SU-DHL-6 (cell line): Measurements from ENCODE around the gene HOXA10.

Experiments used
- EZH2phosphoT487 ChIP-seq: fragments of 200-600 bp; sonication (generic), shearing (Covaris generic); conservative IDR thresholded peaks from 2 replicates; pipeline ENCODE4 v1.6.1; 2018; ENCODE audit warnings: mild to moderate bottlenecking, antibody characterized with exemption, low read length, moderate library complexity, mixed read lengths
- TF ChIP-seq, protein P1 (sequence below): fragments of 200-600 bp; sonication (generic); IDR thresholded peaks from one replicate; pipeline ENCODE4 v1.5.1; 2017; ENCODE audit warnings: antibody characterized with exemption, mild to moderate bottlenecking, low read length, moderate library complexity; ENCODE audit not compliant: insufficient read depth, poor library complexity, severe bottlenecking

DNA sequence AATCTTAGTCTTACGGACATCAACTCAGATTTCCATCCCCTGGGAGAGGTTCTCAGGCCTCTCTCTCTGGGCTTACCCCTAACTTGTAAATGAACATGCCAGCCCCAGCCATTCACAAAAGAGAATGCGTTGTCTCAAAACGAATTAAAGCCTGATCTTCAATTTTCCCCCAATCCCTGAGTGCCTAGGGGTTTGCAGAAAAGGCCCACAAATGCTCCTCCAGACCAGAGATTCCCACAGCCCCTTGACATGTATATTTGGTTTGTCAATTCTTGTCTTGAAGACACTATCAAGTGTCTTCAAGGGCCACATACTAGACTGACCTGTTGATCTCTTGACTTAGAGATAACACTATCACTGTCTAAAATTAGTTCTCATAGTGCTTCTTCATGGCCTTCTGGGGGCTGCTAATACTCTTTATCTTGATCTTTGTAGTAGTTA is 37.7 kb upstream of the HOXA10 start:
- TF ChIP-seq, protein P1, sequence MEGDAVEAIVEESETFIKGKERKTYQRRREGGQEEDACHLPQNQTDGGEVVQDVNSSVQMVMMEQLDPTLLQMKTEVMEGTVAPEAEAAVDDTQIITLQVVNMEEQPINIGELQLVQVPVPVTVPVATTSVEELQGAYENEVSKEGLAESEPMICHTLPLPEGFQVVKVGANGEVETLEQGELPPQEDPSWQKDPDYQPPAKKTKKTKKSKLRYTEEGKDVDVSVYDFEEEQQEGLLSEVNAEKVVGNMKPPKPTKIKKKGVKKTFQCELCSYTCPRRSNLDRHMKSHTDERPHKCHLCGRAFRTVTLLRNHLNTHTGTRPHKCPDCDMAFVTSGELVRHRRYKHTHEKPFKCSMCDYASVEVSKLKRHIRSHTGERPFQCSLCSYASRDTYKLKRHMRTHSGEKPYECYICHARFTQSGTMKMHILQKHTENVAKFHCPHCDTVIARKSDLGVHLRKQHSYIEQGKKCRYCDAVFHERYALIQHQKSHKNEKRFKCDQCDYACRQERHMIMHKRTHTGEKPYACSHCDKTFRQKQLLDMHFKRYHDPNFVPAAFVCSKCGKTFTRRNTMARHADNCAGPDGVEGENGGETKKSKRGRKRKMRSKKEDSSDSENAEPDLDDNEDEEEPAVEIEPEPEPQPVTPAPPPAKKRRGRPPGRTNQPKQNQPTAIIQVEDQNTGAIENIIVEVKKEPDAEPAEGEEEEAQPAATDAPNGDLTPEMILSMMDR = no peak
- TF ChIP-seq EZH2phosphoT487 = no peak
